ENCODE data around the gene PCDHA12.
"Not testable (repeated sequence)": the region's sequence is repeated elsewhere in the genome, so short reads cannot be mapped to it uniquely, and the experiment has no call there.

PCDHA12 gene

GRCh38 chr5:140855772-140856674 lies 19.1 kb upstream of the PCDHA12 start, which contains the start of gene PCDHA10:
TSS of gene PCDHA10 (plus strand) at chr5:140855897. CDS start at chr5:140856049, 152 bp downstream.
- in situ Hi-C loops (cut with MboI; ENCODE audit: low pct_unique_long_range_greater_than_20kb, low sequenced_read_pairs) = loop anchor here (25.0 kb wide), 1 partner anchor 181 kb away; no protein-coding TSS in a partner anchor
- DNase-seq = peak; percentile 18

- DNase-seq = no peak
- in situ Hi-C loops (cut with MboI; ENCODE audit: low pct_unique_long_range_greater_than_20kb, low sequenced_read_pairs) = loop anchor here (25.0 kb wide), 1 partner anchor 180 kb away; no protein-coding TSS in a partner anchor
Observed at GRCh38 chr5:140857177-140857986, 17.7 kb upstream of the PCDHA12 start.

GRCh38 chr5:140857987-140858240 lies 17.2 kb upstream of the PCDHA12 start:
- DNase-seq = no peak
- in situ Hi-C loops (cut with MboI; ENCODE audit: low pct_unique_long_range_greater_than_20kb, low sequenced_read_pairs) = loop anchor here (25.0 kb wide), 1 partner anchor 179 kb away; no protein-coding TSS in a partner anchor

- in situ Hi-C loops (cut with MboI; ENCODE audit: low pct_unique_long_range_greater_than_20kb, low sequenced_read_pairs) = loop anchor here (25.0 kb wide), 1 partner anchor 175 kb away; no protein-coding TSS in a partner anchor
- no peak for DNase-seq
Observed at GRCh38 chr5:140862441-140863295, 12.4 kb upstream of the PCDHA12 start.

GRCh38 chr5:140868721-140869554 lies 6.2 kb upstream of the PCDHA12 start, which contains the start of gene PCDHA11:
TSS of gene PCDHA11 (plus strand) at chr5:140868957. CDS start at chr5:140869104, 147 bp downstream.
- peak; percentile 50 for DNase-seq
- in situ Hi-C loops (cut with MboI; ENCODE audit: low pct_unique_long_range_greater_than_20kb, low sequenced_read_pairs) = loop anchor here (25.0 kb wide), 1 partner anchor 168 kb away; no protein-coding TSS in a partner anchor

GRCh38 chr5:140869555-140869886 lies 5.6 kb upstream of the PCDHA12 start:
- in situ Hi-C loops (cut with MboI; ENCODE audit: low pct_unique_long_range_greater_than_20kb, low sequenced_read_pairs) = loop anchor here (25.0 kb wide), 1 partner anchor 168 kb away; no protein-coding TSS in a partner anchor
- DNase-seq = no peak

- in situ Hi-C loops (cut with MboI; ENCODE audit: low pct_unique_long_range_greater_than_20kb, low sequenced_read_pairs) = loop anchor here (25.0 kb wide), 1 partner anchor 167 kb away; no protein-coding TSS in a partner anchor
Observed at GRCh38 chr5:140870221-140871201, 4.6 kb upstream of the PCDHA12 start.

GRCh38 chr5:140876541-140877261 lies 1.6 kb downstream of the PCDHA12 start:
- DNase-seq; in situ Hi-C loops (cut with MboI; ENCODE audit: low pct_unique_long_range_greater_than_20kb, low sequenced_read_pairs): not testable (repeated sequence)

More at GRCh38 chr5:140870221-140871201, 4.6 kb upstream of the PCDHA12 start:
- no peak for DNase-seq

- in situ Hi-C loops (cut with MboI; ENCODE audit: low pct_unique_long_range_greater_than_20kb, low sequenced_read_pairs) = no loop called here
Observed at GRCh38 chr5:140877262-140877581, 2.1 kb downstream of the PCDHA12 start.

GRCh38 chr5:140881889-140882590 lies 6.9 kb downstream of the PCDHA12 start, which contains the start of gene PCDHA13:
TSS of gene PCDHA13 (plus strand) at chr5:140882124. CDS start at chr5:140882269, 145 bp downstream.
- in situ Hi-C loops (cut with MboI; ENCODE audit: low pct_unique_long_range_greater_than_20kb, low sequenced_read_pairs) = no loop called here
- DNase-seq = no peak

More at GRCh38 chr5:140877262-140877581, 2.1 kb downstream of the PCDHA12 start:
- DNase-seq = no peak

- no peak for DNase-seq
- in situ Hi-C loops (cut with MboI; ENCODE audit: low pct_unique_long_range_greater_than_20kb, low sequenced_read_pairs) = no loop called here
Observed at GRCh38 chr5:140882591-140882899, 7.4 kb downstream of the PCDHA12 start.

- DNase-seq = no peak
- in situ Hi-C loops (cut with MboI; ENCODE audit: low pct_unique_long_range_greater_than_20kb, low sequenced_read_pairs) = no loop called here
Observed at GRCh38 chr5:140883373-140883772, 8.3 kb downstream of the PCDHA12 start.

- in situ Hi-C loops (cut with MboI; ENCODE audit: low pct_unique_long_range_greater_than_20kb, low sequenced_read_pairs) = no loop called here
- DNase-seq = no peak
Observed at GRCh38 chr5:140883927-140884697, 9.0 kb downstream of the PCDHA12 start.

GRCh38 chr5:140916325-140916724 lies 41.2 kb downstream of the PCDHA12 start:
- DNase-seq = no peak
- in situ Hi-C loops (cut with MboI; ENCODE audit: low pct_unique_long_range_greater_than_20kb, low sequenced_read_pairs) = no loop called here

GRCh38 chr5:140923601-140924000 lies 48.5 kb downstream of the PCDHA12 start:
- DNase-seq = no peak
- in situ Hi-C loops (cut with MboI; ENCODE audit: low pct_unique_long_range_greater_than_20kb, low sequenced_read_pairs) = no loop called here
